GM23338 (cell line): ENCODE data around the gene INS. TPM values are rescaled to one million over a fixed set of nuclear protein-coding genes. Genes with fewer than 3 reads are reported as not detected.

ENCODE experiments used
- ATAC-seq: fragments of 200-7000 bp; cut with Tn5 transposase; 3 replicates; pipeline ENCODE4 v1.9.1; 2020
- DNase-seq: peaks from one replicate; pipeline ENCODE4 v3.0.0-alpha.2; 2015; ENCODE audit warnings: low spot score
- H2AFZ ChIP-seq: fragments of 200-600 bp; sonication (generic); 2 replicates; pipeline ENCODE4 v1.8.0; 2016; ENCODE audit warnings: antibody characterized with exemption, mild to moderate bottlenecking, moderate library complexity
- H3F3A ChIP-seq: fragments of 200-600 bp; sonication (generic); replicated peaks from 2 replicates; pipeline ENCODE4 v1.8.0; 2017; ENCODE audit warnings: antibody characterized with exemption, mixed run types, low read depth
- H3K27ac ChIP-seq: fragments of 200-600 bp; sonication (generic); 2 replicates; pipeline ENCODE4 v1.6.1; 2016; ENCODE audit warnings: low read depth
- H3K27me3 ChIP-seq: fragments of 200-600 bp; sonication (generic); 2 replicates; pipeline ENCODE4 v1.8.0; 2016; ENCODE audit warnings: mild to moderate bottlenecking, mixed run types, moderate library complexity; ENCODE audit not compliant: insufficient read depth
- H3K36me3 ChIP-seq: fragments of 200-600 bp; sonication (generic); 2 replicates; pipeline ENCODE4 v1.8.0; 2016; ENCODE audit warnings: mild to moderate bottlenecking; ENCODE audit not compliant: insufficient read depth
- H3K4me1 ChIP-seq: fragments of 200-600 bp; sonication (generic); 2 replicates; pipeline ENCODE4 v1.8.0; 2016; ENCODE audit warnings: mild to moderate bottlenecking, moderate library complexity; ENCODE audit not compliant: insufficient read depth
- H3K4me2 ChIP-seq: fragments of 200-600 bp; sonication (generic); 2 replicates; pipeline ENCODE4 v1.7.1; 2017; ENCODE audit warnings: mixed run types
- H3K4me3 ChIP-seq: fragments of 200-600 bp; sonication (generic); 2 replicates; pipeline ENCODE4 v1.6.1; 2016; ENCODE audit warnings: mixed run types
- H3K79me2 ChIP-seq: fragments of 200-600 bp; sonication (generic); replicated peaks from 2 replicates; pipeline ENCODE4 v1.8.0; 2017; ENCODE audit warnings: mild to moderate bottlenecking; ENCODE audit not compliant: insufficient read depth
- H3K9me2 ChIP-seq: fragments of 200-600 bp; sonication (generic); 2 replicates; pipeline ENCODE4 v1.8.0; 2017; ENCODE audit not compliant: insufficient read depth
- H4K20me1 ChIP-seq: fragments of 200-600 bp; sonication (generic); replicated peaks from 2 replicates; pipeline ENCODE4 v1.8.0; 2017; ENCODE audit warnings: mild to moderate bottlenecking; ENCODE audit not compliant: insufficient read depth
- H3K27ac Mint-ChIP-seq: 2 replicates; pipeline ENCODE4 v1.8.0; 2020; ENCODE audit warnings: inconsistent platforms, mild to moderate bottlenecking, moderate library complexity, mixed read lengths
- H3K27me3 Mint-ChIP-seq: 3 replicates; pipeline ENCODE4 v1.8.0; 2022; ENCODE audit warnings: low read depth, mild to moderate bottlenecking, moderate library complexity, mixed read lengths, inconsistent platforms; ENCODE audit not compliant: insufficient read depth, poor library complexity
- H3K36me3 Mint-ChIP-seq: 3 replicates; pipeline ENCODE4 v1.8.0; 2021; ENCODE audit warnings: low read depth, mild to moderate bottlenecking, inconsistent platforms, moderate library complexity, mixed read lengths
- H3K4me1 Mint-ChIP-seq: 3 replicates; pipeline ENCODE4 v1.8.0; 2020; ENCODE audit warnings: mild to moderate bottlenecking, inconsistent platforms, mixed read lengths
- H3K4me3 Mint-ChIP-seq: 3 replicates; pipeline ENCODE4 v1.8.0; 2021; ENCODE audit warnings: moderate library complexity, mild to moderate bottlenecking, inconsistent platforms, mixed read lengths
- H3K9me3 Mint-ChIP-seq: 3 replicates; pipeline ENCODE4 v1.8.0; 2020; ENCODE audit warnings: moderate library complexity, mild to moderate bottlenecking, inconsistent platforms, mixed read lengths
- JUNB ChIP-seq: IDR thresholded peaks from one replicate; pipeline ENCODE4 v1.6.1; 2016; ENCODE audit warnings: antibody characterized with exemption; ENCODE audit not compliant: unreplicated experiment
- POLR2AphosphoS5 ChIP-seq: IDR thresholded peaks from 2 replicates; pipeline ENCODE4 v1.6.1; 2016; ENCODE audit warnings: antibody characterized with exemption, low read depth
- REST ChIP-seq: IDR thresholded peaks from one replicate; pipeline ENCODE4 v1.6.1; 2018; ENCODE audit warnings: antibody characterized with exemption; ENCODE audit not compliant: unreplicated experiment
- STAT1 ChIP-seq: IDR thresholded peaks from one replicate; pipeline ENCODE4 v1.6.1; 2016; ENCODE audit warnings: antibody characterized with exemption; ENCODE audit not compliant: unreplicated experiment
- ZNF114 ChIP-seq: fragments of 250-450 bp; sonication (Bioruptor Pico); IDR thresholded peaks from 2 replicates; pipeline ENCODE4 v1.5.0; 2020; ENCODE audit warnings: mild to moderate bottlenecking, moderate library complexity
- ZNF331 ChIP-seq: fragments of 250-450 bp; sonication (Bioruptor Pico); IDR thresholded peaks from 2 replicates; pipeline ENCODE4 v1.5.0; 2020; ENCODE audit warnings: low read depth, mild to moderate bottlenecking, moderate library complexity
- long read RNA-seq: library from polyadenylated mRNA; unstranded; transcript quantifications from one replicate; pipeline ENCODE4 v2.0.0, GENCODE V29; 2020; ENCODE audit not compliant: unreplicated experiment
- polyA plus RNA-seq: library from polyadenylated mRNA; unstranded; fragments of >200 nt; fragmentation: Nextera tagmentation; extraction: Ambion mirVana; gene quantifications from 2 replicates; pipeline ENCODE4 v1.2.1, GENCODE V29; 2016
- total RNA-seq: library from RNA; depleted of rRNA; stranded (reverse); fragments of >200 nt; shearing (Covaris generic); gene quantifications from 2 replicates; pipeline ENCODE4 v1.2.3, GENCODE V29; 2014; rRNA removed

Gene INS
- total RNA-seq (not detected in 2 replicates), polyA plus RNA-seq (not detected in 2 replicates)
- long read RNA-seq = 0 reads

- Histone ChIP-seq H3K4me2 (no peak within 1 kb of the TSS), H3K36me3 (no peaks in the 10 kb centered on the region), H3F3A (no peaks in the 10 kb centered on the region), H3K4me1 (no peaks in the 10 kb centered on the region), H2AFZ (no peak within 1 kb of the TSS), H4K20me1 (no peaks in the 10 kb centered on the region), H3K4me3 (no peak within 1 kb of the TSS), H3K9me2 (no peaks in the 10 kb centered on the region), H3K79me2 (no peaks in the 10 kb centered on the region), H3K27me3 (no peaks in the 10 kb centered on the region), H3K27ac (no peak within 1 kb of the TSS)
- TF ChIP-seq REST = no peak
- Mint-ChIP-seq H3K4me1 (no peaks in the 10 kb centered on the region), H3K36me3 (no peaks in the 10 kb centered on the region), H3K27me3 (peaks cover 4% of the 10 kb centered on the region), H3K27ac (no peak within 1 kb of the TSS), H3K4me3 (no peak within 1 kb of the TSS), H3K9me3 (no peaks in the 10 kb centered on the region)
- no peak for ATAC-seq
- DNase-seq = no peak
Observed at GRCh38 chr11:2160736-2161259, at the start of gene INS. INS (minus strand) TSS chr11:2161209; CDS start chr11:2160971, 238 bp downstream.

- Mint-ChIP-seq H3K27ac (no peak overlapping the region), H3K4me3 (no peak overlapping the region), H3K9me3 (peaks cover 3% of the 10 kb centered on the region; the same call in 2 of the 3 replicates), H3K27me3 (peaks cover 28% of the 10 kb centered on the region), H3K4me1 (peaks cover 23% of the 10 kb centered on the region), H3K36me3 (no peaks in the 10 kb centered on the region)
- Histone ChIP-seq H3K36me3 (no peaks in the 10 kb centered on the region), H3K27me3 (no peaks in the 10 kb centered on the region), H4K20me1 (no peaks in the 10 kb centered on the region), H3K4me1 (peaks cover 10% of the 10 kb centered on the region; the same call in 1 of the 2 replicates), H2AFZ (no peak overlapping the region), H3K9me2 (no peaks in the 10 kb centered on the region), H3K27ac (no peak overlapping the region), H3K79me2 (no peaks in the 10 kb centered on the region), H3K4me2 (no peak overlapping the region), H3K4me3 (no peak overlapping the region), H3F3A (no peaks in the 10 kb centered on the region)
- DNase-seq (no peak), ATAC-seq (no peak)
- TF ChIP-seq JUNB (no peak), POLR2AphosphoS5 (no peak), ZNF331 (CRISPR knock-in tag) (no peak), STAT1 (no peak), REST (no peak), ZNF114 (no peak)
Observed at GRCh38 chr11:2210366-2211112, 49.5 kb upstream of the INS start.
